GOT3 (cell line): ENCODE measurements around the gene NCKAP5L.
"Not testable (repeated sequence)": the region's sequence is repeated elsewhere in the genome, so short reads cannot be mapped to it uniquely, and the experiment has no call there.

Experiments used
- DNase-seq: peaks from one replicate; lab custom pipeline; 2025; ENCODE audit warnings: mixed read lengths; lab: John Stamatoyannopoulos, UW

NCKAP5L gene

GRCh38 chr12:49864798-49865090, 36.5 kb upstream of the NCKAP5L start:
- DNase-seq: no peak

- DNase-seq: no peak
Observed at GRCh38 chr12:49863946-49864797, 36.0 kb upstream of the NCKAP5L start.

- DNase-seq: not testable (repeated sequence)
Observed at GRCh38 chr12:49860921-49861320, 32.7 kb upstream of the NCKAP5L start.

GRCh38 chr12:49855890-49856289, 27.7 kb upstream of the NCKAP5L start:
- not testable (repeated sequence) for DNase-seq

GRCh38 chr12:49854976-49855375, 26.8 kb upstream of the NCKAP5L start:
- no peak for DNase-seq

- DNase-seq: no peak
Observed at GRCh38 chr12:49853671-49854070, 25.5 kb upstream of the NCKAP5L start.

GRCh38 chr12:49847161-49847560, 18.9 kb upstream of the NCKAP5L start:
- DNase-seq: no peak

- DNase-seq: no peak
Observed at GRCh38 chr12:49846032-49846431, 17.8 kb upstream of the NCKAP5L start.

GRCh38 chr12:49843876-49844437, 15.7 kb upstream of the NCKAP5L start:
- DNase-seq: no peak

- no peak for DNase-seq
Observed at GRCh38 chr12:49843411-49843810, 15.2 kb upstream of the NCKAP5L start.

- peak; percentile 85 for DNase-seq
Observed at GRCh38 chr12:49842519-49843352, 14.5 kb upstream of the NCKAP5L start, which contains the start of gene BCDIN3D. BCDIN3D (minus strand) TSS chr12:49843106; CDS start chr12:49843087, 19 bp downstream.

- no peak for DNase-seq
Observed at GRCh38 chr12:49838973-49839633, 10.9 kb upstream of the NCKAP5L start.

GRCh38 chr12:49832836-49833421, 4.7 kb upstream of the NCKAP5L start:
- no peak for DNase-seq

- no peak for DNase-seq
Observed at GRCh38 chr12:49831717-49832116, 3.5 kb upstream of the NCKAP5L start.

- DNase-seq: no peak
Observed at GRCh38 chr12:49827401-49828099, 663 bp downstream of the NCKAP5L start.

- DNase-seq: no peak
Observed at GRCh38 chr12:49827051-49827400, 1.2 kb downstream of the NCKAP5L start.

- no peak for DNase-seq
Observed at GRCh38 chr12:49825971-49826421, 2.2 kb downstream of the NCKAP5L start.

- DNase-seq: no peak
Observed at GRCh38 chr12:49825360-49825970, 2.7 kb downstream of the NCKAP5L start.

- DNase-seq: no peak
Observed at GRCh38 chr12:49824895-49825294, 3.3 kb downstream of the NCKAP5L start.

- no peak for DNase-seq
Observed at GRCh38 chr12:49824416-49824815, 3.8 kb downstream of the NCKAP5L start.

GRCh38 chr12:49823951-49824350, 4.3 kb downstream of the NCKAP5L start:
- no peak for DNase-seq
